K562 (cell line): ENCODE results near the gene ARFGEF2. TPM values are rescaled to one million over a fixed set of nuclear protein-coding genes. Genes with fewer than 3 reads are reported as not detected.

Source experiments
- ATAC-seq: fragments of 200-7000 bp; cut with Tn5 transposase; 3 replicates; pipeline ENCODE4 v1.9.1; 2020; ENCODE audit warnings: moderate library complexity
- BruUV-seq: library from RNA; stranded (reverse); fragments of 400-500 nt; replicated peaks from 2 replicates; lab custom pipeline; 2021; lab: Mats Ljungman, UMichigan
- CTCF ChIA-PET: fragments of 300-600 bp; formaldehyde crosslinking; extraction: SDS; loops from one replicate; lab custom pipeline; 2021; ENCODE audit warnings: low intra/inter-chr PET ratio; lab: Yijun Ruan, JAX
- POLR2A ChIA-PET: fragments of 300-600, 350-650 bp; sonication (Branson Sonifier 250); formaldehyde crosslinking; extraction: SDS; loops from one replicate; lab custom pipeline; 2021; ENCODE audit warnings: antibody characterized with exemption, inconsistent platforms; lab: Yijun Ruan, JAX
- DNase-seq, 4 experiments: peaks; one replicate each; pipeline versions ENCODE4 v3.0.0 to v3.0.0-alpha.2; 2011 to 2018; ENCODE audit warnings: low spot score in 3 of 4, mixed read lengths in 3 of 4; ENCODE audit errors: extremely low read depth in 1 of 4
- FAIRE-seq: peaks from 2 replicates; lab custom pipeline; 2011; peaks lifted over from hg19 to GRCh38; lab: Jason Lieb, UNC
- H2AFZ ChIP-seq: 2 replicates; pipeline ENCODE4 v1.6.0; 2011; ENCODE audit warnings: low read depth, low read length, control low read depth, inconsistent platforms
- H3K27ac ChIP-seq: fragments of 200-600 bp; 3 replicates; pipeline ENCODE4 v1.8.0; 2011; ENCODE audit warnings: low read depth, mild to moderate bottlenecking, control low read depth, inconsistent platforms, low read length, moderate library complexity, mixed read lengths; ENCODE audit errors: extremely low read depth
- H3K27me3 ChIP-seq, 2 experiments: fragments of 300-600 bp in 1 of 2; 2 replicates in 1 of 2; 3 replicates in 1 of 2; pipeline versions ENCODE4 v1.6.0 to v1.8.0; 2011; ENCODE audit warnings: inconsistent platforms in 2 of 2, low read length in 2 of 2, mild to moderate bottlenecking in 1 of 2, mixed read lengths in 1 of 2, moderate library complexity in 1 of 2; ENCODE audit not compliant: control insufficient read depth in 2 of 2, insufficient read depth in 2 of 2
- H3K36me3 ChIP-seq: fragments of 300-600 bp; 3 replicates; pipeline ENCODE4 v1.8.0; 2011; ENCODE audit warnings: mild to moderate bottlenecking, low read length, inconsistent platforms; ENCODE audit not compliant: control insufficient read depth, insufficient read depth
- H3K4me1 ChIP-seq, 2 experiments: fragments of 200-600 bp in 1 of 2; replicated peaks in 1 of 2; 2 replicates in 1 of 2; 3 replicates in 1 of 2; pipeline versions ENCODE4 v1.5.1 to v1.8.0; 2011; ENCODE audit warnings: inconsistent platforms in 2 of 2, low read length in 2 of 2, mild to moderate bottlenecking in 1 of 2, mixed read lengths in 1 of 2, moderate library complexity in 1 of 2; ENCODE audit not compliant: control insufficient read depth in 2 of 2, insufficient read depth in 2 of 2
- H3K4me2 ChIP-seq: 2 replicates; pipeline ENCODE4 v1.6.1; 2011; ENCODE audit warnings: low read length, control low read depth, inconsistent platforms, mixed read lengths; ENCODE audit not compliant: insufficient read depth
- H3K4me3 ChIP-seq: fragments of 200-600 bp; sonication (generic), shearing (Covaris generic); 2 replicates; pipeline ENCODE4 v1.5.1; 2016; ENCODE audit warnings: control low read depth, inconsistent platforms
- H3K79me2 ChIP-seq: fragments of 200-600 bp; 3 replicates; pipeline ENCODE4 v1.8.0; 2011; ENCODE audit warnings: low read length, inconsistent platforms; ENCODE audit not compliant: control insufficient read depth, insufficient read depth
- H3K9ac ChIP-seq, 2 experiments: 2 replicates each; pipeline versions ENCODE4 v1.6.0 to v1.6.1; 2011; ENCODE audit warnings: low read depth in 2 of 2, low read length in 2 of 2, control low read depth in 1 of 2, inconsistent platforms in 1 of 2, mild to moderate bottlenecking in 1 of 2, mixed read lengths in 1 of 2; ENCODE audit not compliant: insufficient read depth in 1 of 2
- H3K9me1 ChIP-seq: one replicate; pipeline ENCODE4 v1.6.0; 2011; ENCODE audit warnings: inconsistent platforms, mild to moderate bottlenecking, low read length, moderate library complexity; ENCODE audit not compliant: control insufficient read depth, insufficient read depth
- H3K9me3 ChIP-seq: replicated peaks from 2 replicates; pipeline ENCODE4 v1.5.1; 2011; ENCODE audit warnings: low read depth, low read length, inconsistent platforms; ENCODE audit not compliant: control insufficient read depth, insufficient read depth
- H4K20me1 ChIP-seq: replicated peaks from 2 replicates; pipeline ENCODE4 v1.6.1; 2011; ENCODE audit warnings: low read length, inconsistent platforms, mixed read lengths; ENCODE audit not compliant: control insufficient read depth, insufficient read depth
- PURB ChIP-seq: sonication (generic); formaldehyde crosslinking; IDR thresholded peaks from 2 replicates; pipeline ENCODE4 v1.9.0; 2021; ENCODE audit warnings: low read depth, mild to moderate bottlenecking, missing genetic modification reagents
- TAL1 ChIP-seq: fragments of 450-650 bp; IDR thresholded peaks from 2 replicates; pipeline ENCODE4 v1.6.1; 2016; ENCODE audit warnings: mild to moderate bottlenecking
- ZBTB11 ChIP-seq, 3 experiments: fragments of 200-800 bp in 1 of 3; fragments of 250-450 bp in 1 of 3; fragments of 450-650 bp in 1 of 3; sonication (Bioruptor Pico) in 1 of 3; sonication (Bioruptor generic) in 1 of 3; formaldehyde crosslinking in 1 of 3; IDR thresholded peaks; 2 replicates each; pipeline versions ENCODE4 v1.6.1 to v1.8.0; 2016 to 2022; ENCODE audit warnings: mild to moderate bottlenecking in 2 of 3, missing genetic modification characterization in 2 of 3, missing compliant biosample characterization in 1 of 3, moderate library complexity in 1 of 3
- WGBS: fragments of 100-300 bp; shearing (Covaris generic); methylation state at CpG from one replicate; pipeline ENCODE4 v1.1.6; 2016; ENCODE audit warnings: low coverage, mixed read lengths; ENCODE audit not compliant: insufficient coverage; ENCODE audit errors: missing lambda C conversion rate; 5-methylcytosine and 5-hydroxymethylcytosine counted together
- in situ Hi-C: fragments of 300-500 bp; cut with MboI; formaldehyde crosslinking; loops from 4 replicates; pipeline ENCODE4 v1.15.0; 2018; ENCODE audit warnings: inconsistent platforms, mixed read lengths
- intact Hi-C: fragments of 100-400 bp; cut with micrococcal nuclease; formaldehyde crosslinking; loops from 2 replicates; pipeline ENCODE4 v1.14.2; 2022
- polyA plus RNA-seq, 8 experiments: library from polyadenylated mRNA; depleted of rRNA in 4 of 8; stranded (reverse) in 5 of 8; unstranded in 3 of 8; fragments of >200 nt; fragmentation: Nextera tagmentation in 2 of 8; fragmentation: Illumina TruSeq in 1 of 8; extraction: Ambion mirVana in 2 of 8; extraction: Trizol in 1 of 8; gene quantifications; 2 replicates each; pipeline versions ENCODE4 v1.2.1 to v1.2.3, GENCODE V29; 2011 to 2014; ENCODE audit warnings: inconsistent platforms in 1 of 8, missing spikeins in 1 of 8
- total RNA-seq, 7 experiments: library from RNA; depleted of rRNA in 6 of 7; stranded (reverse); fragments of >200 nt in 6 of 7; fragmentation: Illumina TruSeq in 2 of 7; extraction: Trizol in 2 of 7; gene quantifications; 2 replicates each; pipeline versions ENCODE4 v1.2.1 to v1.2.3, GENCODE V29; 2011 to 2021; ENCODE audit warnings: low replicate concordance in 1 of 7
- TF ChIP-seq, protein P1 (sequence below), 2 experiments: fragments of 250-450 bp in 1 of 2; fragments of 450-650 bp in 1 of 2; sonication (Bioruptor Pico) in 1 of 2; IDR thresholded peaks; 2 replicates each; pipeline versions ENCODE4 v1.6.1 to v1.8.0; 2016 to 2021; ENCODE audit warnings: mild to moderate bottlenecking in 2 of 2, moderate library complexity in 2 of 2, missing compliant biosample characterization in 1 of 2, missing genetic modification characterization in 1 of 2
- TF ChIP-seq, protein P2 (sequence below): sonication (generic); formaldehyde crosslinking; IDR thresholded peaks from 2 replicates; pipeline ENCODE4 v1.8.1; 2023; ENCODE audit warnings: mild to moderate bottlenecking, missing genetic modification reagents, moderate library complexity

Gene ARFGEF2
- total and polyA plus RNA-seq, 9 of the 15 experiments (the other 6 are each of a cell fraction or from before 2014, with no cell fraction given) = 4.2 to 18.8 (median 13.7) TPM

GRCh38 chr20:48909910-48910309, 11.6 kb upstream of the ARFGEF2 start:
- Histone ChIP-seq H3K4me1 (no peaks in the 10 kb centered on the region), H3K27ac (no peak overlapping the region), H3K4me2 (no peak overlapping the region), H3K9me3 (no peaks in the 10 kb centered on the region), H2AFZ (no peak overlapping the region), H3K36me3 (no peaks in the 10 kb centered on the region), H3K4me3 (no peak overlapping the region), H3K9me1 (no peaks in the 10 kb centered on the region), H3K27me3 (peaks cover 16 to 51% of the 10 kb centered on the region in 2 experiments), H3K9ac (no peak overlapping the region), H4K20me1 (peaks cover 4% of the 10 kb centered on the region; the same call in 1 of the 2 replicates), H3K79me2 (no peaks in the 10 kb centered on the region)
- FAIRE-seq (no peak), DNase-seq (no peak), ATAC-seq (no peak)
- in situ Hi-C loops (loop anchor here (5.0 kb wide), 1 partner anchor 253 kb away; no protein-coding TSS in a partner anchor), intact Hi-C loops (no loop called here)
- ChIA-PET CTCF (no interaction called here), POLR2A (interaction anchor here (0.7 to 1.5 kb wide), 3 partner anchors 12 to 252 kb away, joined by 3 to 5 read pairs (median 4); partner anchors contain the start of gene ARFGEF2)
- no TSS peak for BruUV-seq
- WGBS = 4% methylated on average over 2 of the region's 2 CpGs
- TF ChIP-seq, protein P1, sequence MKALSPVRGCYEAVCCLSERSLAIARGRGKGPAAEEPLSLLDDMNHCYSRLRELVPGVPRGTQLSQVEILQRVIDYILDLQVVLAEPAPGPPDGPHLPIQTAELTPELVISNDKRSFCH (CRISPR knock-in tag; IDR thresholded peaks at IDR 0.05) = no peak
- TF ChIP-seq, protein P1 (tag; IDR thresholded peaks at IDR 0.05) = no peak
- TF ChIP-seq, protein P2, sequence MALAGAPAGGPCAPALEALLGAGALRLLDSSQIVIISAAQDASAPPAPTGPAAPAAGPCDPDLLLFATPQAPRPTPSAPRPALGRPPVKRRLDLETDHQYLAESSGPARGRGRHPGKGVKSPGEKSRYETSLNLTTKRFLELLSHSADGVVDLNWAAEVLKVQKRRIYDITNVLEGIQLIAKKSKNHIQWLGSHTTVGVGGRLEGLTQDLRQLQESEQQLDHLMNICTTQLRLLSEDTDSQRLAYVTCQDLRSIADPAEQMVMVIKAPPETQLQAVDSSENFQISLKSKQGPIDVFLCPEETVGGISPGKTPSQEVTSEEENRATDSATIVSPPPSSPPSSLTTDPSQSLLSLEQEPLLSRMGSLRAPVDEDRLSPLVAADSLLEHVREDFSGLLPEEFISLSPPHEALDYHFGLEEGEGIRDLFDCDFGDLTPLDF = no peak
- 0 out of 6 replicates have a peak, but pooled peaks of 1 of the 3 experiments have one; percentile 6 for TF ChIP-seq ZBTB11 (CRISPR knock-in tag; IDR thresholded peaks at IDR 0.05)
- TF ChIP-seq PURB = no peak
- no peak for TF ChIP-seq TAL1
